ENCODE measurements around the gene TENM4.

The TENM4 gene

DNA sequence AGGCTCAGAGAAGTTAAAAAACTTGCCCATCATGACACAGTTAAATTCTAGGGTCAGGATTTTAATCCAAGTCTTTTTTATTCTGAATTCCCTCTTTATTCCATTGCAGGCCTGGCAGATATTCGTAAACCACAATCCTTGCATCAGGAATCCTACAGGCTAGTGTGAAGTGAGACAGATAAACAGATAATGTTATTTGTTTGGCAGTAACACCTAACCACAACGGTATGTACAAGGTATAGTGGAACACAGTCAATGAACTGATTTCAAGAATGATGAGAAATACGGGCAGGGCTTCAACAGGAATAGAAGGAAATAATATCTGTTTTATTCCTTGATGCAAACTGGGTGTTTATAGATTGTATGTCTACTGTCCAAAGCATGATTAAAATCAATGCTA is 834.2 kb downstream of the TENM4 start:
- Mint-ChIP-seq H3K36me3 (no peaks in the 10 kb centered on the region), H3K27ac (no peak overlapping the region), H3K27me3 (peaks cover 4% of the 10 kb centered on the region), H3K9me3 (ENCODE audit: low read depth) (no peaks in the 10 kb centered on the region), H3K4me3 (no peak overlapping the region), H3K4me1 (ENCODE audit: low read depth) (no peaks in the 10 kb centered on the region)

DNA sequence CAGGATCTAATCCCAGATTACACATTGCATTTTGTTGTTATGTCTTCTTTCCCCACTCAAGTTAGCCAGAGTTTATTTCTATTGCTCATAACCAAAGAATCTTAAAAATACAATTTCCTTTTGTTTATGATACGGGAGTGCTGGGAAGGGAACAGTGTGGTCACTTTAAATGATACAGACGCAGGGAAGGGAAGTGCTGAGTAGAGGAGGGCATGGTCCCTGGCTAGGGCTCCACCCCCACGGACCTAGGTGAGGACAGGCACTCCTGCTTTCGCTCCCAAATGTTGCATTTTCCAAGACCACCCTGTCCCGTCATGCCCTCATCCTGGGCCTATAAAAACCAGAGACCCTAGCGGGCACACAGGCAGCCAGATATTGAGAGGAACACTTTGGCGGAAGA is 835.5 kb downstream of the TENM4 start:
- Mint-ChIP-seq H3K9me3 (ENCODE audit: low read depth) (no peaks in the 10 kb centered on the region), H3K36me3 (no peaks in the 10 kb centered on the region), H3K4me1 (ENCODE audit: low read depth) (no peaks in the 10 kb centered on the region), H3K4me3 (no peak overlapping the region), H3K27ac (no peak overlapping the region), H3K27me3 (peaks cover 6% of the 10 kb centered on the region)

DNA sequence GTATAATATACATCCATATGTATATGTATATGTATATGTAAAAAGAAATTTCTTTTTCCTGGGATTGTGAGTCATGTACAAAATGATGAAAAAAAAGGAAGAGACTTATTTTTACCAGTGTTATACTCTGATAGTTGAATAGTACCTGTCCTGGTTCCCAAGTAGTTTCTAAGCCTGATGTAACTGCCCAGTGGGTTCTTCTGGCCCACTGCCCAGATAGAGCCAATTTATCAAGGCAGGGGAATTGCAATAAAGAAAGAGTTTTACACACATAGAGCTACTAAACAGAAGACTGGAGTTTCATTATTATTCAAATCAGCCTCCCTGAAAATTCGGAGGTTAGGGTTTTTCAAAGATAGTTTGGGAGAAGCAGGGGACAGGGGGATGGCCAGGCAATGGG is 837.0 kb downstream of the TENM4 start:
- Mint-ChIP-seq H3K36me3 (no peaks in the 10 kb centered on the region), H3K27me3 (peaks cover 6% of the 10 kb centered on the region), H3K9me3 (ENCODE audit: low read depth) (no peaks in the 10 kb centered on the region), H3K4me3 (no peak overlapping the region), H3K4me1 (ENCODE audit: low read depth) (no peaks in the 10 kb centered on the region), H3K27ac (no peak overlapping the region)
